ENCODE data around the gene HABP4.

HABP4 gene

DNA sequence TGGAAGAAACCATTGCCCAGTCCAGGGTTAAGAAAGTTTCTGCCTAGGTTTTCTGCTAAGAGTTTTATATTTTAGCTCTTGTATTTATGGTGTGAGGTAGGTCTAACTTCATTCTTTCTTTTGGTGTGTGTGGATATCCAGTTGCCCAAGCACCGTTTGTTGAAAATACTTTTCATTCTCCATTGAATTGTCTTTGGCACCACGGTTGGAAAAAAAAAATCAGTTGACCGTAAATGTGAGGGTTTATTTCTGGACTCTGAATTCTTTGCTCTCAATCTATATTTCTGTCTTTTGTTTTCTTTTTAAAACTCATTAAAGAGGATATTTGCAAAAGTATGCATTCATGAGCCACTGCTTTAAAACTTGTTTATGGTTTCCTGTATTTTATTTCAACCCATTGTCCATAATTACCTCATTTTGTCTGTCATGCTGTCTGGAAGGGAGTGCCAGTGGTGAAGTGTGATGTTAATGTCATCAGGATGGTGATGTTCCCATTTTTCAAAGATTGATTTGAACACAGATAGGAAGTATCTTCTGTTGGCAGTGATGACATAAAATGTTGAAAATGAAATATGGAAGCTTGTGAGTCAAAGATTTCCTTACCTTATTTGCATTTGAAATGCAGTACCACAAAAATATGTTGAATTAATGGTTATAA is 33.9 kb downstream of the HABP4 start:
- peaks cover 31% of the 10 kb centered on the region for H3K36me3 ChIP-seq (ENCODE audit: insufficient read depth, low read depth, low read length)
- no peak overlapping the region for H3K9ac ChIP-seq (ENCODE audit: low read depth, low read length)
- no peaks in the 10 kb centered on the region for H3K27me3 ChIP-seq (ENCODE audit: insufficient read depth, low read length)
- H3K4me1 ChIP-seq (ENCODE audit: insufficient read depth, low read length), result no peaks in the 10 kb centered on the region
- no peak overlapping the region for H3K27ac ChIP-seq (ENCODE audit: low read length)
- no peak overlapping the region for H3K4me3 ChIP-seq (ENCODE audit: low read length)
- no peaks in the 10 kb centered on the region for H3K9me3 ChIP-seq (ENCODE audit: insufficient read depth, low read depth, low read length)

- Histone ChIP-seq H3K4me3 (ENCODE audit: low read length) (no peak overlapping the region), H3K9me3 (ENCODE audit: insufficient read depth, low read depth, low read length) (no peaks in the 10 kb centered on the region), H3K27me3 (ENCODE audit: insufficient read depth, low read length) (no peaks in the 10 kb centered on the region), H3K4me1 (ENCODE audit: insufficient read depth, low read length) (no peaks in the 10 kb centered on the region), H3K27ac (ENCODE audit: low read length) (no peak overlapping the region), H3K36me3 (ENCODE audit: insufficient read depth, low read depth, low read length) (peaks cover 37% of the 10 kb centered on the region), H3K9ac (ENCODE audit: low read depth, low read length) (no peak overlapping the region)
These were observed 34.6 kb downstream of the HABP4 start for GRCh38 chr9:96484521-96484931.

- Histone ChIP-seq H3K9me3 (ENCODE audit: insufficient read depth, low read depth, low read length) (no peaks in the 10 kb centered on the region), H3K27me3 (ENCODE audit: insufficient read depth, low read length) (no peaks in the 10 kb centered on the region), H3K36me3 (ENCODE audit: insufficient read depth, low read depth, low read length) (peaks cover 44% of the 10 kb centered on the region), H3K27ac (ENCODE audit: low read length) (no peak overlapping the region), H3K4me3 (ENCODE audit: low read length) (no peak overlapping the region), H3K4me1 (ENCODE audit: insufficient read depth, low read length) (no peaks in the 10 kb centered on the region), H3K9ac (ENCODE audit: low read depth, low read length) (no peak overlapping the region)
These were observed 35.3 kb downstream of the HABP4 start for GRCh38 chr9:96485280-96485679.

- peaks cover 57% of the 10 kb centered on the region for H3K36me3 ChIP-seq (ENCODE audit: insufficient read depth, low read depth, low read length)
- no peak overlapping the region for H3K4me3 ChIP-seq (ENCODE audit: low read length)
- no peak overlapping the region for H3K27ac ChIP-seq (ENCODE audit: low read length)
- no peaks in the 10 kb centered on the region for H3K4me1 ChIP-seq (ENCODE audit: insufficient read depth, low read length)
- H3K27me3 ChIP-seq (ENCODE audit: insufficient read depth, low read length), result no peaks in the 10 kb centered on the region
- H3K9ac ChIP-seq (ENCODE audit: low read depth, low read length), result no peak overlapping the region
- H3K9me3 ChIP-seq (ENCODE audit: insufficient read depth, low read depth, low read length), result no peaks in the 10 kb centered on the region
These were observed 36.5 kb downstream of the HABP4 start for GRCh38 chr9:96486386-96487028.

GRCh38 chr9:96487029-96487396 is 37.0 kb downstream of the HABP4 start:
- Histone ChIP-seq H3K27me3 (ENCODE audit: insufficient read depth, low read length) (no peaks in the 10 kb centered on the region), H3K9me3 (ENCODE audit: insufficient read depth, low read depth, low read length) (no peaks in the 10 kb centered on the region), H3K9ac (ENCODE audit: low read depth, low read length) (no peak overlapping the region), H3K4me1 (ENCODE audit: insufficient read depth, low read length) (no peaks in the 10 kb centered on the region), H3K36me3 (ENCODE audit: insufficient read depth, low read depth, low read length) (peaks cover 59% of the 10 kb centered on the region), H3K27ac (ENCODE audit: low read length) (no peak overlapping the region), H3K4me3 (ENCODE audit: low read length) (no peak overlapping the region)

DNA sequence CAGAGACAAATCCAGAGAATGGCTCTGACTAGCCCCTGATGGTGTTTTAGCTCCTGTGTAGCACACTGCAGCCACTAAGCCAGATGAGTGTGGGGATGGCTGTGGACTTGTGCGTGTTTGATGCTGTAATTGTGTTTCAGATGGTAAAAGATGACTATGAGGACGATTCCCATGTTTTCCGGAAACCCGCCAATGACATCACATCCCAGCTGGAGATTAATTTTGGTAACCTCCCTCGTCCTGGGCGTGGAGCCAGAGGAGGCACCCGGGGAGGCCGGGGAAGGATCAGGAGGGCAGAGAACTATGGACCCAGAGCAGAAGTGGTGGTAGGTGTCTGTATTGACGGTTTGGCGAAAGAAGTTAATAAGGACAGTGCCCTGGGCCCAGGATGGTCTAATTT is 38.0 kb downstream of the HABP4 start:
- Histone ChIP-seq H3K27ac (ENCODE audit: low read length) (no peak overlapping the region), H3K9me3 (ENCODE audit: insufficient read depth, low read depth, low read length) (no peaks in the 10 kb centered on the region), H3K27me3 (ENCODE audit: insufficient read depth, low read length) (no peaks in the 10 kb centered on the region), H3K4me3 (ENCODE audit: low read length) (no peak overlapping the region), H3K36me3 (ENCODE audit: insufficient read depth, low read depth, low read length) (peaks cover 59% of the 10 kb centered on the region), H3K4me1 (ENCODE audit: insufficient read depth, low read length) (no peaks in the 10 kb centered on the region), H3K9ac (ENCODE audit: low read depth, low read length) (no peak overlapping the region)

DNA sequence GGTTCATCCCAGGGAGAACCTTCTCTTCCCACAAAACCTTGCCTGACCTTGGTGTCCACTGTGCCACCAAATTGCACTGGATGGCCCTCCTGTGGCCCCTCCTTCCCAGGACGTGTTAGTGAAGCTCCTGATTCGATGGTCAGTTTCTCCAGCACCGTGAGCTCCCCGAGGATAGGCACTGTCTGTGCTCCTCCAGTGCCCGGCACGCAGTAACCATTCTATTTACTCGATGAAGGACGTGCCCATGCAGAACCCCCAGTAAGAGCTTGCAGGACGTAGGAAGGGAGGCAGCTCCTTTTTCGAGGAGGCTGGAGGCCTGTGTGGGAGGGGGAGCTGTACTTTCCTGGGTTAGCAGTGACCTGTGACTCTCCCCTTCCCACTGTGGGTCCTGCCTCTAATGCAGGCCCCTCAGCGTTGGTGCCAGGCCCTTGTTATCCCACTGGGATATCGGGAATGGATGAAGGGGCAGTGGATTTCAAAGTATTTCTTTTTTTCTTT is 39.6 kb downstream of the HABP4 start:
- Histone ChIP-seq H3K27me3 (ENCODE audit: insufficient read depth, low read length) (no peaks in the 10 kb centered on the region), H3K27ac (ENCODE audit: low read length) (no peak overlapping the region), H3K4me3 (ENCODE audit: low read length) (no peak overlapping the region), H3K4me1 (ENCODE audit: insufficient read depth, low read length) (peaks cover 4% of the 10 kb centered on the region; the same call in 1 of the 2 replicates), H3K36me3 (ENCODE audit: insufficient read depth, low read depth, low read length) (peaks cover 61% of the 10 kb centered on the region), H3K9me3 (ENCODE audit: insufficient read depth, low read depth, low read length) (no peaks in the 10 kb centered on the region), H3K9ac (ENCODE audit: low read depth, low read length) (no peak overlapping the region)

DNA sequence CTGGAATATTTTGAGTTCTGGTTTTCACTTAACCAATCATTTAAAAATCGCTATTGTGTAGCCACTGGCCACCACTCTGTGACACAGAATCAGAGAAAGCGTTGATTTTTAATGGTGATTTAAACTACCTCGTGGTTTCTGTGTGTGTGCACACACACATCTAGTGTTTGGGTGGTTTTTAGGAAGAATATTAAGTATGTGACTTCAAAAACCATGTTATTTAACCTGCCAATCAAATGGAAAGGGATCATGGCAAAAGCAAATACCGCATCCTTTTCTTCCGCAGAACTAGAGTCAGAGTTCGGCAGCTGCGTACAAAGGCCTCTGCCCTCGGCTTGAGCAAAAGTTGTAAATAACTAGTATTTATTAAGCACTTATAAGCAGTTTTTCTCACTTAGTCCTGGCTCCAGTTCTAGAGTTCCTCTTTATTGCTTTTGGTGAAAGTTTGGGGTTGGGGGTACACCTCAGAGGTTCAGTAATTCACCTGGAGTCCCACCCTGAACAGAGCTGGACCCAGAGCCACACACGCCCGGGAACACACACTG is 40.6 kb downstream of the HABP4 start:
- Histone ChIP-seq H3K27ac (ENCODE audit: low read length) (no peak overlapping the region), H3K36me3 (ENCODE audit: insufficient read depth, low read depth, low read length) (peaks cover 55% of the 10 kb centered on the region), H3K9me3 (ENCODE audit: insufficient read depth, low read depth, low read length) (no peaks in the 10 kb centered on the region), H3K4me3 (ENCODE audit: low read length) (no peak overlapping the region), H3K27me3 (ENCODE audit: insufficient read depth, low read length) (no peaks in the 10 kb centered on the region), H3K4me1 (ENCODE audit: insufficient read depth, low read length) (peaks cover 4% of the 10 kb centered on the region; the same call in 1 of the 2 replicates), H3K9ac (ENCODE audit: low read depth, low read length) (no peak overlapping the region)

DNA sequence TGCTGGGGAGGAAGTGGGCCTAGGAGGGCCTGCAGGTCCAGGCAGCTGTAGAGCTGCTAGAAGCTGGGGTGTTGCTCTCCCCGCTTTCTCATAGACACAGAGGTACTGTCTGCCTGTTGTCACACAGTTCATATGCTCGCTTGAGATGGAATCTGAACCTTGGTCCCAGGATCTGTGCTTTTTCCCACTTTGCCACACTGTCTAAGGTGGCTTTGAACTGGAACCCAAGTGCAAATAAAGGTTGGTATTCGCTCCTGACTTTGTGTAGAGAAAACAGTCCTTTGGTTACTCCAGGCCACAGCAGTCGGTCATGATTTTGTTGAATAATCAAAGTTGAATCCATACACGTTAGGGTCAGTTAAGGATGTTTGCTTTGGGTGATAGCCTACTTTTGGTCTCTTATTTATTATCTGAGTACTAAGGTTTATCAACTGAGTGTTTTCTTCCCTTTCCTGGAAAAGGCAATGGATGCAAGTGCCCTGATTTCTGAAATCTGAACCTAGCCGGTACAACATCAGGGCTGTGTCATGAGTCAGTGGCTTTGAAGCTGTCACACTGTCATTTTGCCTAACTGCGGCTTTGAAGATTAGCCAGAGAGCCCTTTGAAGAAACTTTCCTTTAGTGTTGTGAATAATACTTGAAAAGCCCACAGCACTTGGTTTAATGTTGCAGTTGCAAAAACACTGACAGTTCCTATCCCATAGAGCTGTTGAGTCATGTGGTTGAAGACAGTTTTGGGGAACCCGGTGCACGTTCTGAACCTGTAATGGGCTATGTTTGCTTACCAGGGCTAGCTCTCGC is 41.3 kb downstream of the HABP4 start:
- Histone ChIP-seq H3K4me3 (ENCODE audit: low read length) (no peak overlapping the region), H3K27me3 (ENCODE audit: insufficient read depth, low read length) (no peaks in the 10 kb centered on the region), H3K27ac (ENCODE audit: low read length) (no peak overlapping the region), H3K9me3 (ENCODE audit: insufficient read depth, low read depth, low read length) (no peaks in the 10 kb centered on the region), H3K9ac (ENCODE audit: low read depth, low read length) (no peak overlapping the region), H3K4me1 (ENCODE audit: insufficient read depth, low read length) (peaks cover 4% of the 10 kb centered on the region; the same call in 1 of the 2 replicates), H3K36me3 (ENCODE audit: insufficient read depth, low read depth, low read length) (peaks cover 48% of the 10 kb centered on the region)

GRCh38 chr9:96491880-96492525 is 42.0 kb downstream of the HABP4 start:
- Histone ChIP-seq H3K4me1 (ENCODE audit: insufficient read depth, low read length) (peaks cover 4% of the 10 kb centered on the region; the same call in 1 of the 2 replicates), H3K9ac (ENCODE audit: low read depth, low read length) (no peak overlapping the region), H3K36me3 (ENCODE audit: insufficient read depth, low read depth, low read length) (peaks cover 45% of the 10 kb centered on the region), H3K27ac (ENCODE audit: low read length) (no peak overlapping the region), H3K4me3 (ENCODE audit: low read length) (no peak overlapping the region), H3K27me3 (ENCODE audit: insufficient read depth, low read length) (no peaks in the 10 kb centered on the region), H3K9me3 (ENCODE audit: insufficient read depth, low read depth, low read length) (no peaks in the 10 kb centered on the region)

GRCh38 chr9:96492993-96493531 is 43.1 kb downstream of the HABP4 start:
- Histone ChIP-seq H3K27ac (ENCODE audit: low read length) (no peak overlapping the region), H3K36me3 (ENCODE audit: insufficient read depth, low read depth, low read length) (peaks cover 41% of the 10 kb centered on the region), H3K4me1 (ENCODE audit: insufficient read depth, low read length) (peaks cover 4% of the 10 kb centered on the region; the same call in 1 of the 2 replicates), H3K4me3 (ENCODE audit: low read length) (no peak overlapping the region), H3K9ac (ENCODE audit: low read depth, low read length) (no peak overlapping the region), H3K9me3 (ENCODE audit: insufficient read depth, low read depth, low read length) (no peaks in the 10 kb centered on the region), H3K27me3 (ENCODE audit: insufficient read depth, low read length) (no peaks in the 10 kb centered on the region)

Data from iPS-20b (cell line).